Stimulated activated CD4-positive, alpha-beta T cell treated with anti-CD3 and anti-CD28 coated beads, Interleukin-2, amount 100 ng/mL, for 4 hours (primary cell): ENCODE results near the gene SSR4.
"Not testable (repeated sequence)": the region's sequence is repeated elsewhere in the genome, so short reads cannot be mapped to it uniquely, and the experiment has no call there.

Source experiments
- DNase-seq: peaks from one replicate; pipeline ENCODE4 v3.0.0-alpha.2; 2020; ENCODE audit warnings: low read depth

SSR4 gene

DNA sequence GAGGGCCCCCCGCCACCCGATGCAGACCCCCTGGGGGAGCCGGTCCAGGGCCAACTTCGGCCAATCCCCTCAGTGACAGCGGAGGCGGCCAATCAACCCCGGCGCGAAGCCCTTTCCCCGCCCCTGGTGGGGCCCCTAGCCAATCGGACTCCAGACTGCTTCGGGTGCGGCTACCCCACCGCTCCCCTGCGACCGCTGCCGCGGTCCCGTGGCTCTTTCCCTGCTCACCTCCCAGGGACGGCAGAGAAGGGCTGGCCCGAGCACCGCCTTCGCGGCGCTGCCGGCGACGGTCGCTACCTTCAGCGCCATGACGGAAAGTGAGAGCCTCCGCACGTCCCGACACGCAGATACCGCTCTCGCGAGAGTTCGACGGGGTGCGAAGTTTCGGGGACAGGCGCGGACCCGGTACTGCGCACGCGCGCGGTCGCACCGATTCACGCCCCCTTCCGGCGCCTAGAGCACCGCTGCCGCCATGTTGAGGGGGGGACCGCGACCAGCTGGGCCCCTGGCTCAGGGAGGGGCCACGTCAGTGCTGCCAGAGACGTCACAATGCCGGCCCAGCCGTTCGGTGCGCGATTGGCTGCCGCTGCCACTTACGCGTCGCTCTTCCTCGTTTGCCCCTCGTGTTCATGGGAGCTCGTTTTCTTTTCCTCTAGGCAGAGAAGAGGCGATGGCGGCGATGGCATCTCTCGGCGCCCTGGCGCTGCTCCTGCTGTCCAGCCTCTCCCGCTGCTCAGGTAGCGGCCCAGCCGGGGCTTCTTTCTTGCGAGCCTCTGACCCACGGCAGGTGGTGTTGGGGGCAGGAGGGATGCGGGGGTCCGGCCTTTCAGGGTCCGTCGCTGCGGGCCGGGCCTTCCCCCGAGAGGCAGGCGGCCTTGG lies at the start of gene SSR4, which contains the start of gene IDH3G:
TSS of gene SSR4 (plus strand) at position 651 of the 879 bp plus-strand sequence. CDS start at position 671, 20 bp downstream.
TSS of gene IDH3G (minus strand) at position 358 of the 879 bp plus-strand sequence. CDS start at position 309, 49 bp downstream.
- peak; percentile 88 for DNase-seq

DNA sequence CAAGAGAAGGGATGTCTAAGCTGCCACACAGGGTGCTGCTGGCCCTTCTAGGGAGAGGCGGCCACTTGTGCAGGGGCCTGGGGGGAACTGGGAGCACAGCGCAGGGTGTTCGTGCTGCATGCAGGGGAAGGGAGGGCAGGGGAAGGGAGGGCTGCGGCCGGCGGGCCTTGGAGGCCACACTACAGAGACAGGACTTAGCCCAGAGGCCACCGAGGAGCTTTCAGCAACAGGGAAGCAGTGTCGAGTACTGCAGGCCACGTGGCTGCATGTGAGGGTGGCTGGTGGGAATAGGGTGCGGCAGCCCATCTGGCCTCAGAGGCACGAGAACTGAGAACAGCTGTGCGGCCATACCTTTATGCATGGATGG lies 49.4 kb upstream of the SSR4 start:
- not testable (repeated sequence) for DNase-seq

DNA sequence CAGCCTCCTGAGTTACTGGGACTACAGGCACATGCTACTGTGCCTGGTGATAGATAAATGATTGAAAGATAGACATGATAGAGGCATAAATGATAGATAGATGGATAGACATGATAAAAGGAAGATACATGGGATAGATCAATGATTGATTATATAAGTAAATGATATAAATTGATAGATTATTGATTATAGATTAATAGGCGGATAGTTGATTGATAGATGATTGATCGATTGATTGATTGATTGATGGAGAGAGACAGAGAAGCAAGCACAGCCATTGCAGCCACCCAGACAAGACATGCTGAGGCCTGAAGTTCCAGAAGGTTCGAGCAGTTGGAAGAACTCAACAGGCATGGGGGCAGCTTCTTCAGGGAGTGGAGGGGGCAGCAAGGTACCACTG lies 48.1 kb upstream of the SSR4 start:
- DNase-seq = no peak

DNA sequence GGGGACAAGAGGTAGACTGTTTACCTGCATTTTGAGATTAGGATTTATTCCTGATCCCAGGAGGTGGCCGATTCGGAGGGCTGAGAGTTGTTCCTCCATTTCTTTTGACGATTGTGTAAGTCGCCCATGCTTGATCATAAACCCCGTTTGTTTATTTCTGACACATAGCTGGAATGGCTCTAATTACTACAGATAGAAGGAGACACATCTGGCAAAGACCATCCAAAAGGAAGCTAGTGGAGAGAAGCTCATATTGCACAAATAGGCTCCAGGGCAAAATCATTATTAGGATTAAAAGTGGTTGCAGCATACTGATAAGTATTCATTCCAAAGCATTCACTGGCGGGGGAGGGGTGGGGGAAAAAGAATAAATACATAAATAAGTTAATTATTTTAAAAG lies 47.5 kb upstream of the SSR4 start:
- DNase-seq = not testable (repeated sequence)

- DNase-seq = not testable (repeated sequence)
These were observed 45.5 kb upstream of the SSR4 start for GRCh38 chrX:153749017-153749416.

GRCh38 chrX:153750127-153750774 lies 44.2 kb upstream of the SSR4 start:
- no peak for DNase-seq

DNA sequence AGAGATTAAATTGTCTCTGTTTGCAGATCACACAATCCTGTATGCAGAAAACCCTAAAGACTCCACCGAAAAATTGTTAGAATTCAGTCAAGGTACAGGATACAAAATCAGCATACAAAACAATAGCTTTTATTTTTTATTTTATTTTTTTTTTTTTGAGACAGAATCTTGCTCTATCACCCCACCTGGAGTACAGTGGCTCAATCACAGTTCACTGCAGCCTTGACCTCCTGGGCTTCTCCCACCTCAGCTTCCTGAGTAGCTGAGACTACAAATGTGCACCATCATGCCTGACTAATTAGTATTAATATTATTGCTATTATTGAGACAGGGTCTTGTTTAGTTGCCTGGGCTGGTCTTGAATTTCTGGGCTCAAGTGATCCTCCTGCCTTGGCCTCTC lies 39.3 kb upstream of the SSR4 start:
- no peak for DNase-seq

DNA sequence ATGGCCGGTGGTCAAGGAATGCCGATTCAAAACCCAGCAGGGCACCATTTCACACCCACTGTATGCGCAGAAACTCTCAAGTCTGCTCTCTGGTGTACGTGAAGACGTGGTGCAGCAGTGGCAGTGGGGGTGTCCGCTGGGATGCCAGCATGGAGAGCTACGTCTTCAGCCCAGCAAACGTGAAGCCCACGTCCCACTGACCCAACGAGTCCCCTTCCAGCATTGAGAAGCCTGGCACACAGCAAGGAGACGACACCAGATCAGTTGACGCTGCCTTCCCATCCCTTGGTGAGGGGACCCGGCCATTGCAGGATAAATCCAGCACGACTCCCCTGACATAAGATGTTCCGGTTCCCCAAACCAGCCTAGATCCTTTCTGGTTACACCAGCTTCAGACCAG lies 32.6 kb upstream of the SSR4 start:
- DNase-seq = no peak

GRCh38 chrX:153762626-153763173 lies 31.8 kb upstream of the SSR4 start:
- DNase-seq = no peak

- no peak for DNase-seq
These were observed 31.1 kb upstream of the SSR4 start for GRCh38 chrX:153763298-153763932.

DNA sequence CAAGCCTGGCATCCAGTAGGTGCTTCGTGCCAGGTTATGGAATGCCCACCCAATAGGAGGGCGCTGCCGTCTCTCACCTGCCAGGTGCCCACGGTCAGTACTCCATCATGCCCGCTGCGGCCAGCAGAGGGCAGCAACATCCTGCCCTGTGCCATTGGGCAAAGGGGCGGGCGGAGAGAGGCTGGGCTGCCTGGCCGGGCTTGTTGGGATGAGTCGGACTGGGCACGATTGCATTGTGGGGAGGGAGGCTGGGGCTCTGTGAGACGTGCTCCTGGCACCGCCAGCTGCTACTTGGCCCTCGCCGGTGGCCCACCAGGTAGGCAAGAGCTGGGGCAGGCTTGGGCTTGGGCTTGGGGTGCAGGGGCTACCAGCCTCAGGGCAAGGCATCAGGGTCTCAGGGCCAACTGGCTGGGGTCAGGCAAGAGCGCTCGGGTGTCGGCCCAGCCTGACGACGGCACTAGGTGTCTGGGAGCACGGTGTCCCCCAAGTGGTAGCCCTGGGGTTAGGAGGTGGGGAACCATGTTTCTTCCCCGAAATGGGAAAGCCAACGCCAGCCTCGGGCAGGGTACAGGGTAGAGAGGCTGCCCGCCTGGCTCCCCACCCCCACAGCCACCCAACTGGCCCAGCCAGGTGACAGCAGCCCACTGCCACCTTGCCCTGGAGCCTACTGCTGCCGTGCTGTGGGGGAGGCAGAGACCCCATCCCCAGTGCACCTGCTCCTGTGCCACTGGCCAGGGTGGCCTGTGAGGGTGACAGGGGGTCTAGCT lies 30.3 kb upstream of the SSR4 start, which contains the start of gene PLXNB3:
TSS of gene PLXNB3 (plus strand) at position 261 of the 767 bp plus-strand sequence. CDS start 1,287 bp downstream, outside the sequence.
- peak; percentile 58 for DNase-seq

DNA sequence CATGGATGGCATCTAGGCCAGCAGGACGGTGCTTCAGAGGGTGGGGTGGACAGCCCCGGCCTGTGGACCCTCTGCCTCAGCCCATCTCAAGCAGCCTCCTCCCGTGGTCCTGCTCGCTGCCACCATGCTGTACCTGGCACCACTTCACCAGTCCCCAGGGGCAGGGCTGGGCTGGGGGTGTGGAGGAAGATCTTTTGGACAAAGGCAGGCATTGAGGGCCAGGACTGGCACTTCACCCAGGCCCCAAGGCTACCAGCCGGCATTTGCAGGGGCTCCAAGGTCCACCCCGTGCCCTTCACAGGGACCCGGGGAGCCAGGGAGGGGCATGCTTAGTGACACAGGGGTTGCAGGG lies 29.7 kb upstream of the SSR4 start:
- DNase-seq = no peak

DNA sequence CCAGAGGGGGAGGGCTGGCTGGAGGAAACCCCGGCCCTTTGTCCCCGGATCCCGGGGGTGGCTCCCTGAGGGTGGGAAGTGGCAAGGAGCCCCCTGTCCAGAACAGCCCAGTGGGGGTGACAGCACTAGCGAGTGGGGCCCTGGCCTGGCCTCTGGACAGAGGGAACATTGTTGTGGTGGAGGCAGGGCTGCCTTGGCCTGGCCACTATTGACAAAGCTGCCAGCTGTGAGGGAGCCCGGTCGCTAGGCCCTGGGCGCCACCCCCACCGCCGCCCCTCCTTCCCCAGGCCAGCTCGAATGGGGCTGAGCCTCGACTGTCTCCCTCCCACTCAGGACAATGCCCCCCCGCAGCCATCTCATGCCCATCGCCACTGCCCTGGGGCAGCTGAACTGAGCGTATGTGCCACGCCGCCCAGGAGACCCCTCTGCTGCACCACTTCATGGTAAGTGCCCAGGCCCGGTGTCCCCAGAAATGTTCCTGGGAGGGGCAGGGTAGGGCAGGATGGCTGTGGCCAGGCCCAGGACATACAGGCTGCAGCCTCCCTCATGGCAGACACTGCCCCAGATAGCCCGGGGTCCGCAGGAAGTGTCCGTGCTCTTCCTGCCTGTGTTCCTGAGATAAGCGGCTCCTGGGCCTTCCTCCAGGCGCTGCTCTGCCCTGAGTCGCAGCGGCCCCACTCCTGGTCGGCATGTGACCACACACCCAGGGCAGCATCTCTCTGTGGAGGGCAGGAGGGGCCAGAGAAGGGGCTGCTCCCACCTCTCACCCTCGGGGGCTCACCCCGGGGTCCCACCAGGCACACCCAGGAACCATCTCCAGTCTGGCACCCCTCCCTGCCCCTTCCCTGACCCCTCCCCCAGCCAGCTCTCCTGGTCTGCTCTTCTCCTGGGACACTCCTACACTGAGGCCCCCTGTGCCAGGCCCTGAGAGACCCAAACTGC lies 29.1 kb upstream of the SSR4 start:
- no peak for DNase-seq

GRCh38 chrX:153766098-153766817 lies 28.2 kb upstream of the SSR4 start:
- peak; percentile 13 for DNase-seq

DNA sequence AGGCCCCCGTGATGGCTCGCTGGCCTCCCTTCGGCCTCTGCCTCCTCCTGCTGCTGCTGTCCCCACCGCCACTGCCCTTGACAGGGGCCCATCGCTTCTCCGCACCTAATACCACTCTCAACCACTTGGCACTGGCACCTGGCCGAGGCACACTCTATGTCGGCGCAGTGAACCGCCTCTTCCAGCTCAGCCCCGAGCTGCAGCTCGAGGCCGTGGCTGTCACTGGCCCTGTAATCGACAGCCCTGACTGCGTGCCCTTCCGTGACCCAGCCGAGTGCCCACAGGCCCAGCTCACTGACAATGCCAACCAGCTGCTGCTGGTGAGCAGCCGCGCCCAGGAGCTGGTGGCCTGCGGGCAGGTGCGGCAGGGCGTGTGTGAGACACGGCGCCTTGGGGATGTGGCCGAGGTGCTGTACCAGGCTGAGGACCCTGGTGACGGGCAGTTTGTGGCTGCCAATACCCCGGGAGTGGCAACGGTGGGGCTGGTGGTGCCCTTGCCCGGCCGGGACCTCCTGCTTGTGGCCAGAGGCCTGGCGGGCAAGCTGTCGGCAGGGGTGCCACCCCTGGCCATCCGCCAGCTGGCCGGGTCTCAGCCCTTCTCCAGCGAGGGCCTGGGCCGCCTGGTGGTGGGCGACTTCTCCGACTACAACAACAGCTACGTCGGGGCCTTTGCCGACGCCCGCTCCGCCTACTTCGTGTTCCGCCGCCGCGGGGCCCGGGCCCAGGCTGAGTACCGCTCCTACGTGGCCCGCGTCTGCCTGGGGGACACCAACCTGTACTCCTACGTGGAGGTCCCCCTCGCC lies 27.4 kb upstream of the SSR4 start:
- DNase-seq = no peak

- DNase-seq = no peak
These were observed 26.8 kb upstream of the SSR4 start for GRCh38 chrX:153767674-153768055.

GRCh38 chrX:153768311-153769157 lies 25.9 kb upstream of the SSR4 start:
- DNase-seq = no peak
